Esophagus muscularis mucosa (tissue), 4 donors: ENCODE data around the gene RNF19B.

Experiments
- EP300 ChIP-seq: sonication (generic); formaldehyde crosslinking; IDR thresholded peaks from one replicate; pipeline ENCODE4 v1.6.1; 2017; ENCODE audit warnings: antibody characterized with exemption
- POLR2AphosphoS5 ChIP-seq, 2 donors: sonication (generic); formaldehyde crosslinking; IDR thresholded peaks; one replicate each; pipeline ENCODE4 v1.6.1; 2017; ENCODE audit warnings: antibody characterized with exemption in 2 of 2
- TF ChIP-seq, protein P1 (sequence below), 3 experiments: fragments of 200-600 bp in 2 of 3; fragments of 450-650 bp in 1 of 3; sonication (generic) in 2 of 3; IDR thresholded peaks; one replicate each; pipeline ENCODE4 v1.5.1; 2017 to 2019; ENCODE audit warnings: antibody characterized with exemption in 3 of 3, mild to moderate bottlenecking in 2 of 3, moderate library complexity in 1 of 3

DNA sequence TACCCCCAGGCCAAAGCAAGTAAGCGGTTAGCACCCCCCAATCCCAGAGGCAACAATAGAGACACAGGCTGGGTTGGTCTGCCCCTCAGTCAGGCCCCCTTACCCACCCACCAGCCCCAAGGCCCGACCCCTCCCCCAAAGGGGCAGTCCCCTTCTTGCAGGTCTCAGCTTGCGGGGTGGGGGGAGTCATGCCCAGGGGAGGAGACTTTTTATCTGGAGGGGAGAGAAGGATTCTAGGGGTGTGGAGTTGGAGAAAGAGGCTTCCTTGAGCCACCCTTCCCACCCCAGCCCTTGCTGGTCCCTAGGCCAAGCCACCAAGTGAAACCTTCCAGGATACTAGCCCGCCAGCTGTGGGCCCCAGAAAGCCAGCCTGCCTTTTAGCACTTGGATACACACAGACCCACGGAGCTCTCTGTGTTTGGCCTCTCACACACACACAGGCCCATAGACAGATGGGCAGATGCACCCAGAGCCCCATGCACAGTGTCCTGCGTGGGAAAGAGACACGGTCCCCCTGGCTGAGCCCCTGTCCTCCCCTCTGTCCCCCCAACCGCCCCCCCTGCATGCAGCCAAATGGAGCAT is 70.5 kb downstream of the RNF19B start:
- TF ChIP-seq EP300 (no peak), POLR2AphosphoS5 (IDR thresholded peaks at IDR 0.05) (no peak)
- TF ChIP-seq, protein P1, sequence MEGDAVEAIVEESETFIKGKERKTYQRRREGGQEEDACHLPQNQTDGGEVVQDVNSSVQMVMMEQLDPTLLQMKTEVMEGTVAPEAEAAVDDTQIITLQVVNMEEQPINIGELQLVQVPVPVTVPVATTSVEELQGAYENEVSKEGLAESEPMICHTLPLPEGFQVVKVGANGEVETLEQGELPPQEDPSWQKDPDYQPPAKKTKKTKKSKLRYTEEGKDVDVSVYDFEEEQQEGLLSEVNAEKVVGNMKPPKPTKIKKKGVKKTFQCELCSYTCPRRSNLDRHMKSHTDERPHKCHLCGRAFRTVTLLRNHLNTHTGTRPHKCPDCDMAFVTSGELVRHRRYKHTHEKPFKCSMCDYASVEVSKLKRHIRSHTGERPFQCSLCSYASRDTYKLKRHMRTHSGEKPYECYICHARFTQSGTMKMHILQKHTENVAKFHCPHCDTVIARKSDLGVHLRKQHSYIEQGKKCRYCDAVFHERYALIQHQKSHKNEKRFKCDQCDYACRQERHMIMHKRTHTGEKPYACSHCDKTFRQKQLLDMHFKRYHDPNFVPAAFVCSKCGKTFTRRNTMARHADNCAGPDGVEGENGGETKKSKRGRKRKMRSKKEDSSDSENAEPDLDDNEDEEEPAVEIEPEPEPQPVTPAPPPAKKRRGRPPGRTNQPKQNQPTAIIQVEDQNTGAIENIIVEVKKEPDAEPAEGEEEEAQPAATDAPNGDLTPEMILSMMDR (IDR thresholded peaks at IDR 0.05): no peak
